ENCODE measurements around the gene SRMS. TPM values are rescaled to one million over a fixed set of nuclear protein-coding genes. Genes with fewer than 3 reads are reported as not detected.

SRMS gene
- total and polyA plus RNA-seq, 2 donors from 2014 or later, result 0.38 TPM; not detected in 1

- no peaks in the 10 kb centered on the region for H3K27me3 ChIP-seq (ENCODE audit: control insufficient read depth, insufficient read depth, low read length)
- DNase-seq (peak in 4 of 5 donors; percentile 63 to 72 (median 68)), FAIRE-seq (no peak)
- H3K4me3 ChIP-seq (ENCODE audit: low read length in 3 of 3), result no peak overlapping the region
- no peak overlapping the region for H3K27ac ChIP-seq (ENCODE audit: low read depth in 2 of 2, low read length in 2 of 2)
- intact Hi-C loops (cut with DNase I), result no loop called here
- no peaks in the 10 kb centered on the region for H3K9me3 ChIP-seq (ENCODE audit: control insufficient read depth in 2 of 3, insufficient read depth in 1 of 3, low read length in 3 of 3)
- TF ChIP-seq CTCF (IDR thresholded peaks at IDR 0.05; ENCODE audit: borderline replicate concordance, extremely low read depth, insufficient read depth), result peak; percentile 30
- H3K9ac ChIP-seq (ENCODE audit: low read length in 3 of 3), result no peak overlapping the region
- no peaks in the 10 kb centered on the region for H3K4me1 ChIP-seq (ENCODE audit: control insufficient read depth in 2 of 3, insufficient read depth in 2 of 3, low read depth in 1 of 3, low read length in 3 of 3)
- H3K36me3 ChIP-seq (ENCODE audit: control insufficient read depth in 2 of 3, insufficient read depth in 3 of 3, low read length in 3 of 3), result no peaks in the 10 kb centered on the region
Observed at GRCh38 chr20:63580796-63581461, 33.4 kb upstream of the SRMS start.

DNA sequence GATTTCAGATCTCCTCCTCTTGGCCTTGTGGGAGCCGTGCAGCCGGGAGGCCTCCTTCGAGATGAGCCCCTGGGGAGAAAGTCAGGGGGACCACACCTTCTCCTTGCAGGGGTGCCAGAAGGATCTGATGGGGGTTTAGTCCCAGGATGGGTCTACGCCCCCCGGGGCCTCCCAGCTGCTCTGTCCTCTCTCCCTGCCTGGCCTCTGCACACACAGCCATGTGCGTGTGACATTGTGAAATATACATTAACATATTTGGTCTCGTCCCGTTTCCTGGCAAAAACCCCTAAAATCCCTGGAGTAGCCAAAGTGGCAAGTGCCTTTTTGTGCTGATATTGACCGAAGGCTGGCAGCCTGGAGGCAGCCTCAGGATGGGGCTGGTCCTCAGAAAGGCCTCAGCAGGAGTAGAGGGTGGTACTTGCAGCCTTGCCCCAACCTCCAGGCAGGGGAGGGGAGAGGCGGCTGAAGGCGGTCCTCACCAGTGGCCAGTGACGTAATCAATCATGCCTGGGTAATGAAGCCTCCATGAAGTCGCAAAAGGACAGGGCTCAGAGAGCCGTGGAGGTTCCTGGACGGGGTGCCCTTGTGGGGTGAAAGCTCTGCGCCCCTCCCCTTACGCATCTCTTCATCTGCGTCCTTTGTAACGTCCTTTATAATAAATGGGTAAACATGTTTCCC is 31.6 kb upstream of the SRMS start:
- TF ChIP-seq CTCF (IDR thresholded peaks at IDR 0.05; ENCODE audit: borderline replicate concordance, extremely low read depth, insufficient read depth), result no peak
- Histone ChIP-seq H3K27me3 (ENCODE audit: control insufficient read depth, insufficient read depth, low read length) (no peaks in the 10 kb centered on the region), H3K36me3 (ENCODE audit: control insufficient read depth in 2 of 3, insufficient read depth in 3 of 3, low read length in 3 of 3) (no peaks in the 10 kb centered on the region), H3K9me3 (ENCODE audit: control insufficient read depth in 2 of 3, insufficient read depth in 1 of 3, low read length in 3 of 3) (no peaks in the 10 kb centered on the region), H3K27ac (ENCODE audit: low read depth in 2 of 2, low read length in 2 of 2) (no peak overlapping the region), H3K9ac (ENCODE audit: low read length in 3 of 3) (no peak overlapping the region), H3K4me1 (ENCODE audit: control insufficient read depth in 2 of 3, insufficient read depth in 2 of 3, low read depth in 1 of 3, low read length in 3 of 3) (peaks cover 0 to 2% (median 0%) of the 10 kb centered on the region in 3 donors), H3K4me3 (ENCODE audit: low read length in 3 of 3) (no peak overlapping the region)
- DNase-seq (peak in 1 of 5 donors; percentile 12), FAIRE-seq (no peak)
- intact Hi-C loops (cut with DNase I), result no loop called here

DNA sequence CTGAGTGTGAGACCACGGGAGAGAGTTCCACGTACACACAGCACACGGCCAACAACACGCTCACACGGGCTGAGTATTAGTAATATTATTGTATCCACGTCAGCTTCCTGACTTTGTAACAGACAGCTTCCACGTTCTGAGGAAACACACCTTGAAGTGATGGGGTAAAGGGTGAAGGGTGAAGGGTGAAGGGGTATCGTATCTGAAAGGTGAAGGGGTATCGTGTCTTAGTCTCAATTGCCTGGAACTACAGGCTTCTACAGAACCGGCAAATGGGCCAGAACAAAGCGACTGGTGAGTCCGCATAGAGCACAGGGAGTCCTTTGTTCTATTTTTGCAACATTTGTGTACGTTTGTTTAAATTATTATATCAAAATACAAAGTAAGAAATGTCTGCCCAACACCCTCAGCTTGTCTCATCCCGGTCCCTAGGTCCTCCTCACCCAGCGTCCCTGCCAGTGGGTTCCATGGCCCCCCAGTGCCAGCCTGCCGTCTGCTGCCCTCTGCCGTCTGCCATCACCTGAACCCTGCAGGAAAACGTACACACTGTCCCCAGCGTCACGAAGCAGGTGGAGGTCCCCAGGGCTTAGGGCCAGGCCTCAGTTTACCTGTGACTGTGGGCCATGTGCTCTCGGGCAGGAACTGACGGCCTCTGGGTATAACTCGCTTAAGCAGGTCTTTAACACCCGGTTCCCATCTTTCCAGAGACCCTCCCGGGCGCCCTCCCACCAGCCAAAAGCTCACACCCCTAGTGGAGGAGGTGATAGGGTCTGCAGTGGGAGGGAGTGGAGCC is 30.9 kb upstream of the SRMS start:
- no peak for FAIRE-seq
- Histone ChIP-seq H3K36me3 (ENCODE audit: control insufficient read depth in 2 of 3, insufficient read depth in 3 of 3, low read length in 3 of 3) (no peaks in the 10 kb centered on the region), H3K4me1 (ENCODE audit: control insufficient read depth in 2 of 3, insufficient read depth in 2 of 3, low read depth in 1 of 3, low read length in 3 of 3) (peaks cover 0 to 4% (median 0%) of the 10 kb centered on the region in 3 donors), H3K27ac (ENCODE audit: low read depth in 2 of 2, low read length in 2 of 2) (no peak overlapping the region), H3K27me3 (ENCODE audit: control insufficient read depth, insufficient read depth, low read length) (no peaks in the 10 kb centered on the region), H3K4me3 (ENCODE audit: low read length in 3 of 3) (no peak overlapping the region), H3K9ac (ENCODE audit: low read length in 3 of 3) (no peak overlapping the region), H3K9me3 (ENCODE audit: control insufficient read depth in 2 of 3, insufficient read depth in 1 of 3, low read length in 3 of 3) (no peaks in the 10 kb centered on the region)
- no peak for DNase-seq
- intact Hi-C loops (cut with DNase I), result no loop called here
- no peak for TF ChIP-seq CTCF (IDR thresholded peaks at IDR 0.05; ENCODE audit: borderline replicate concordance, extremely low read depth, insufficient read depth)
